Brain pericyte (primary cell): Measurements from ENCODE around the gene ARHGAP24.

Experiments
- DNase-seq: peaks from one replicate; pipeline ENCODE4 v3.0.0-alpha.2; 2012; ENCODE audit warnings: low read depth, low spot score

Gene ARHGAP24

DNA sequence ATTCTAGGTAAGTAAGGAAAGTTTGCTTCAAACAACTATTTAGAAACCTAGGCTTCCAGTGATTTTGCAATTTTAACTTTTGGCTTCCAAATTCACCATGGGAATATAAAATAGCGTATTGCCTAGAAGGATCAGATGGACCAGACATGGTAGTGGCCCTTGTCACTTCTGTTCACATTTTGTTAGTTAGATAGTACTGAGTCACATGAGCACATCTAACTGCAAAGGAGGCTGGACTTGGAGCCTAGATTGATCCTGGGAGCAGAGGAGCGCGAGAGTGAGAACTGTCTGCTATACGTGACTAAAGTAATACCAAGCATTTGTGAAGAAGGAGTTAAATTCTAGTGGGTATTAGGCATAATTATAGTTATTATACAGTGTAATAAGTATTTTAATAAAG, 102.4 kb downstream of the ARHGAP24 start:
- no peak for DNase-seq

DNA sequence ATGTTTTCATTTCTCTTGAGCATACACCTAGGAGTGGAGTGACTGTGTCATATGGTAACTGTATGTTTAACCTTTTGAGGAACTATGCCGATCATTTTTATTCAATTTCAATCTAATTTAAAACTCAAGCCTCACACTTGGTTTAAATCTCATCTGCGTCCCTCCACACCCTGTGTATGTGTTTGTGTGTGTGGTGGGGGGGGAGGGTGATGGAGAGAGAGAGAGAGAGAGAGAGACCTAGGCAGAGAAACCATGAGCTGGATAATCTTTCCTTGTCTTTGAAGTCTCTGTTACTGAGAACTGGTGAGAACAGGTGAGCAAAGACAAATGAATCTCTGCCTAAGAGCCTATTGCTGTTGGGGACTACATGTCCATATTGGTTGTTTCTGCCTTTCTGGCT, 105.0 kb downstream of the ARHGAP24 start:
- DNase-seq: no peak

DNA sequence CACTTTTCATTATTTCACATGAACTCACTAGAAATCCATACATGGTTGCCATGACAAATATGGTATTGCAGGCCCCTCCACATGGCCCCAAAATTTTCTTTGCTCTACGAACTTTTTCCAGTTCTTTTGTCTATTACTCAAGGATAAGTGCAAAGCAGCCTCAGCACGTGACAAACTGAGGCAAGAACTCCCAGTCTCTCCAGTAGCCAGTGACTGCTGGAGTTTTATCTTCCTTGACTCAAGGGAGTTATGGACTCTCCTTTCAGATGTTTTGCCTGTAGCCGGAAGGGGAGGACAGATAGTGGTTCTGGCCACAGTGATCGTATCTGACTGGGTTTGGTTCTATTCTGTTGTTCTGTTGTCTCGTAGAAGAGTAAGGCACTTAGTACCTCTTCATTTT, 105.5 kb downstream of the ARHGAP24 start:
- DNase-seq: no peak

DNA sequence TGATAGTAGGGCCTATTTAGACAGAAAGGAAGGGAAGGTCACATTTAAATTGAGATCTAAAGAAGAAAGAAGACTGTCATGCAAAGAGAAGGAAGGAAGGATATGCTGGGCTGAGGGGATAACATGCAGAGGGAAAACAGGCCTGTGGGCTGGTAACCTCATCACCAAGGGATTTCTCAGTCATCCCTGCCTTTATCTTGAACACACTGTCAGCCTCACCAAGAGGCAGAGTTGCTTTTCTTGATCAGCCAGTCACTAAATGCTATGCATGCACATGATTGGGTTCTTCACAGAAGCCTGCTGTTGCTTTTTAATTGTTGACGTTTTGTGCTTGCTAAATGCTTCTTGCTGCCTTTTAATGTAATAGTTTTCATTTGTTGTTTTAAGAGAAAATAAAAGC, 113.0 kb downstream of the ARHGAP24 start:
- DNase-seq: no peak

DNA sequence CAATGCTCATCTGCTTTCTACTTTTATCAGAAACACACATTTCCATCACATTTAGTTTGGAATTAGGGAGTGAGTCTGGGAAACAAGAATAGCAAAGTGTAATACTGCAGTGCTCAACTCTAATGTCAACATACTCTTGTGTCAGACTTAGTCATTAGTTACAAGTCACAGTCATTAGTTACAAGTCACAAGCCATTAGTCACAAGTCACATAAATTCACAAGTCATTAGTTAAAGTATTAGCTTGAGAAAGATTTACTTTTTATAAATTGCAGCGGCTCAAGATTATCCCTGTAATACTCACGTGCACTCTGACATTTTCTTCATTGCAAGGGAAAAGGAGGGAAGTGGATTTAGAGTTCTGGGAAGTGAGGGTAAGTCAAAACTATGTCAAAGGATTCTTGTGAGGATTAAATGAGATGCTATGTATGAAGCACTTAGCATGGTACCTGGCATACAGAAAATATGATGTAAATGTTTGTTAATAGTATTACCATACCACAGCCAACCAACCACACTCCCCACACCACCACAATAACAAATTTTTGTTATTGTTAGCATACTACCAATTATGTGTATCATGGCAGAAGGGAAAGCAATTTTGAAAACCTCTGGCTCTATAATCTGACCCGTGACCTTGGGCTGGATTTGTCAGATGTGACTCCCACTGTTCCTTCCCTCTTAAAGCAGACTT, 116.6 kb downstream of the ARHGAP24 start:
- DNase-seq: no peak

DNA sequence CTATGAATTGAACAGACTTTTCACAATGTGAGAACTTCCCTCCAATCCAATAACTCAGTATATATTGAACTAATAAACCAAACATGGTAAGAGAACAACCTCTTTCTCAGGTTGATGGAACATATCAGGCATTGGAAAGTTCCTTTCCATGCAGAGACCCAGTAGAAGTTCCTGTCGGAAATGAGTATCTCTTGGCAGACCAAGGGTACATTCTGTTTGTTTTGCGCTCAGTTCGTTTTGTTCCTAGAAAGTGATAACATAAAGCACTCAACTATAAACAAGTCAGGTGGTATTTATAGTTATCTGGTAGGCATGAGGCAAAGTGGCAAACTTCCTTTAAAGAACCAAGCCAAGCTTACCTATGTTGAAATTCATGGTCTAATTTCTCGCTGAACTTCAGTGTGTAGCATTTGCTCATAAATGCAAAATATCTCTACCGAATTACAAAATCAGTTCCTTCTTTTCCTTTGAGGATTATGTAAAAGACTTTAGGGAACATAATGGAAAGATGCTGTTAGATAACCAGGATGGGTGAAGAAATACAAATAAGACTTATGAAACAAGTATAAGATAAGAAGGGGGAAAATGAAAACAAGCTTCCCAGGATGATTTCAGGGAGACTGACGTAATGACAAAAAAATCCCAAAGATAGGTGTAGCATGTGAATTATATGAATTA, 120.3 kb downstream of the ARHGAP24 start:
- DNase-seq: no peak

DNA sequence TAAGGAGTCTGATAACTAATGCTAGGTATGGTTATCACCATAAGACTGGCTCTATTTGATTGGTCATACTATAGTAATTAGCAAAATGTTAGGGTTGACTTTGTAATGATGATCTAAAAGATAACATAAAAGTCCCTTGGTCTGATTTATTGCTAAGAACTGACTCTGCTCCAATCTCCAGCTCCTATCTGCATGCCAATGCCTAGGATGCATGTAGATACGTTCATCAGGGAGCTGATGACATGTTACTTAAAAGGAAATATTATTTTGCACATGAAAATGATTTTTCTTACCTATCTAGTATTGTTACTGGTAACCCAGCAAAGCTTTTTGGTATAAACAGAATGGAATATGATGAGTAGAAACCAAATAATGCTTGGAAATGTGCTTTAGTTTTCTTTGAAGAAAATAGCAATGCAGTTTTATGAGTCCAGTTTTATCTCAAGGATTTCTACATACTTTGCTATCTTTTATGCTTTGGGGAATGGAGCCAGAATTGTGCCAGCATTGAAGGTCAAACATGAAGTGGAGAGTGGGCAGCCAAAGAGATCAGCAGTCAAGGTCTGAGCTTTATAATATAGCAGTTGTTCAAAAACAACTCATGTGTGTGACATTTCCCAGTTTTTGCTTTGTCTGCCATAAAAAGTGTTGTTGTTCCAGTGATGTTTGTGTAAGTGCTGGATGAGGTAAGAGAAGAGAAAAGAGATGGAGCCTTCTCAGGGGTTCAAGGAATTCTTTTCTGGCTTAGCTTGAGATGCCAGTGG, 121.0 kb downstream of the ARHGAP24 start:
- DNase-seq: no peak

DNA sequence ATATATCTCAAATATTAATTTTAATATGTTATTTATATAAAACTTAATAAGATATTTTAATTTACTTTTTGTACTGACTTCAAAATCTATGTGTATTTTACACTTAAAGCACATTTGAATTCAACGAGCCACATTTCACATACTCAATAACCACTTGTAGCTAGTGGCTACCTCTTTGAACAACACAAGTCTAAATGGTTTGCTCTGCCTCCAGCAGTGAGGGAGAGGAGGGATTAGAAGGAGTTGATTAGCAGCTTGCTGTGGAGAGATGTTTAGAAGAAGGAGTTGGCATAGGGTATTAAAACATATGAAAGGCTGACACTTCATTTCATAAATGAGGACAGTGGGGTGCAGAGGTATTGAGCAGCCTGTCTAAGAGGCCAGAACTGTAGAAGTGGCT, 124.0 kb downstream of the ARHGAP24 start:
- no peak for DNase-seq

DNA sequence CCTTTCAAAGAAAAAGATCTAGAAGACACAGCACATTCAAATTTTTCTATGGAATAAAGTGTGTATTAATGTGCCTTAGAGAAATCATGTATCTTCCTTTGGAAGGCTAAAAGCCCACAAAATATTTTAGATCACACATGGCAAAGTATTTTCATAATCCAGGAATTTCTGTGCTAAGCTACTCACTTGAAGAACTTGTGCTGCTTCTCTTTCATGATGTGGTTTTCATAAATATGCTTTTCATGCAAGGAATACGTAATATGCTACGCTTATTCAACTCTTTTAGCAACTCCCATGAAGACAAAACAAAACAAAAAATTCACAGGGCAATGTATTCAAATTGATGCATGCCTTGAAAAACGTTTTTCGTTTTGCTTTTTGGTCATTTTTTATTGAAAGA, 125.6 kb downstream of the ARHGAP24 start:
- no peak for DNase-seq

DNA sequence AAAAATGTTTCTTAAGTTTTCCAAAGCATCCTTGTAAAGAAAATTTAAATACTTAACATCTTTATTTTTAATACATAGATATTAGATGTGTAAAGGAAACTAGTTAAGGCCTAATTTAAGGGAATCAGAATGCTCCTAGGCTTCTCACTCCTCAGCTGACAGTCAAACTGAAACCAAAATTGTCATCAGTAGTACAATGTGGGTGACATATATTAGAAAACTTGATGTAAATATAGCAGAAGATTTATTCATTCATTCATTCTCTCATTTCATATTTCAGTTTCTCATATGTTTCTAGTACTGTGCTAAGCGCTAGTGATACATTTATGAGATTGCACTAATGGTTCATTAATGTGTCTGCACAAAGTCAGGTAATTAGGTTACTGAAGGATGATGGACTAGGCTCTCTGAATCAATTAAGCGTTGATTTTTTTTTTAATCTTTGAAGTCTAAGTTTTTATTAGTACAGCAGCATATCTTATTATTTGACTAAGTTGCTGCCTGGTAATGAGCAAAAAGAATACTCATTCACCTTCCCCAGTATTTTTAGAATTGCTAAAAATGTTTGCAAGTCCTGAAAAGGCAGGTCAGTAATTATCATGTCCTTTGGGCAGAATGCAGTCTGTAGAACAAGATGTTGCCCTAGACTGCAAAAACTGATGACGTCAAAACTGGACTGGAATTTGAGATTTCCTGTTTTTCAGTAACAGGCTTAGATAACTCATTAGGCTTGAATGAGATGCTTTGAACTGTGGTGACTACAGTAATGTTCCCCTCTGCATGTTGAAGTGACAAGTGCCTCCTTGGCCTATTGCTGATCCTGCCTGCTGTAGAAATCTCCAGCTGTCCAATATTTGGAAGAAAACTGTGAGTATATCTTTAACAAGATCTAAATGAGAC, 128.7 kb downstream of the ARHGAP24 start:
- DNase-seq: no peak

DNA sequence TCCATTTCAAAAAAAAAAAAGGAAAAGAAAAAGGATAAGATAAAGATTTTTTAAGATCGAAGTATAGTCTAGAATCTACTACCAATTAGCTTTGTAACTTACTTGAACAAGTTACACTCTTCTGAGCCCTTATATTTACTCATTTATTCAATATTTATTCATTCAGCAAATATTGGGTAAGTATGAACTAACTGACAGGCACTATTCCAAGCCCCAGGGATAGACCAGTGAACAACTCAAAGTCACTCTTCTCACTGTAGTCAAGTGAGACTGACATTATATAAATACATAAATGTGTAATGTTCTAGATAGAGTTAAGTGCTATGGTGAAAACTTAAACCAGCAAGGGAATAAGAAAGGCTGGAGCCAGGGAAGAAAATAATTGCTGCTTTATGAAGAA, 131.6 kb downstream of the ARHGAP24 start:
- no peak for DNase-seq

DNA sequence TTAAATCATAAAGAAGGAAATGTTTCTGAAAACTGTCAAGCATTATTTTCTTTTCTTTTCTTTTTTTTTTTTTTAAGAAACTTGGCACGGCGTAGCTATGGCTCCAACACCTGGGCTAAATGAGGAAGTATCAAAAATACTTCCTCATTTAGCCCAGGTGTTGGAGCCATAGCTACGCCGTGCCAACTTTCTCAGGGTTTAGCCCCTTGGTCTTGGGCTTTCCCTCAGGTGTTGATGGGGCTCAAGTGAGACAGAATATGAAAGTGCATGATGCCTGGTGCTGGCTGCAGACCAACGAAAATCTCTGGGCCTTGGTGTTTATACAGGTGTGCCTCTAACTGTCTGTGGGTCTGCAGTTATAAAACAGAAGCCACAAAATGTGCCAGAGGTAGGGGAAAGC, 132.7 kb downstream of the ARHGAP24 start:
- no peak for DNase-seq

DNA sequence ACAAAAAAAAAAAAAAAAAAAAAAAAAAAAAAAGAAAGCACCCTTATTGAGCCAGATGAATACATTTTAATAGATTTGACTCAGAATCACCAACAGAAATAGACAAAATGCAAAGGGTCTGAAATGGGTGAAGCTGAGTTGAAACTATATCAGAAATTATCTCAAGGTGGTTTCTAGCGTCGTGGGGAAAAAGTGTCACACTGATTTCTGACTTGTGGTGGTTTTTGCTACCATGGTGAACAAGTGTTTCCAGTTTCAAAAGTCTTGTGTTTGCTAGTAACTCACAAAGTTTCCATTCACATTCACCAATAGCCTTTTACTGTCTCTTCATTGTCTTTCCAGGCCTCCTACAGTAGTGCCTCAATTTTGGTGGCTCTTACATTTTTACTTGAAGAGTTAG, 135.5 kb downstream of the ARHGAP24 start:
- DNase-seq: no peak

DNA sequence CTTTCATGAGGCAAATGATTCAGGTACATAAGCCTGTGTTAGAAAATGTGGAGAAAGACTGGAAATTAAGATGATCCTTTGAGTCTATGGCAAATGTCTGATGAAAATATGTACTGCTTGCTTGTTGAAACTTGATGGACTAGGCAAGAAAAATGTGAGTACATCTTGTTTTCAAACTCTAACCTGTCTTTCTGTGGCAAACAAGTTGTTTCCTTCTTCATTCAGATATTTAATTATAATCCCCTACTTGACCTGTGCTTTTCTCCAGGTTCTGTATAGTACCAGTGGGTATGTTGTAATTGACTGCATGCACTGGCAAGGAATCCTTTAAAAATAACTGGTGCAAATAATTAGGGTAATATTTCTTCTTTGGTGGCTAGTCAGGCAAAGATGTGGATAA, 136.7 kb downstream of the ARHGAP24 start:
- no peak for DNase-seq

DNA sequence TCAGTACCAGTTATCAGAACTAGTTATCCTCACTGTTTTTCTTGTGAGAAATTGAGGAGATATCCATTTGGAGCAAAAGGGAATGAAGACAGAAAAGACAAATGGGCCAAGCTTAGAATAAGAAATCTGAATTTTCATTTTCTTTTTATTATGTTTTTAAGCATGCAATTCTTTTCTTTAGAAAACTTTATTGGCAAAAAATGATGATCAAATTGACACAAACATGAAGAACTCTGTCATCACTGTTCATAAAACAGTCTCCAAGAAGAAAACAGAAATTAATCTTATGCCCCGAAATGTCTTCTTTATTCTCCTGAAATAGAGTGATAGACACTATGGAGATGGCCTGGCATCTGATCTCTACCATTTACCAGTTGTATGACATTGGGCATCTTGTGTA, 139.0 kb downstream of the ARHGAP24 start:
- no peak for DNase-seq

DNA sequence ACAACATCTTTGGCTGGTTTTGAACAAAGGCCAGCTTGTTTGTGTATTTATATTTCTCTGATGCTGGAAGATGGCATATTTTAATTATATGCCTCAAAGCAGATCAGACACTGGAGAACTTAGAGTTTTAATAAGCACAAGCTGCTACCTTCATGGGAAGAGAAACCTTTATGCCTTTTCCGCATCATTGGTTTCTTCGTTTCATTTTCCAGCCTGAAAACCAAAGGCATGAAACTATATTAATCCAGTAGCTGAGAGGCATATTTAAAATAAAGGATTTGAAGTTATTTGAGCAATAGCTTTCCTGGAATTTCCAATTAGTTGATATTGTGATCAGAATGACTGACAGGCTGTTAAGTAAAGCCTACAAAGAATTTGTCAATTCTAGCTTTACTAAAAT, 141.0 kb downstream of the ARHGAP24 start:
- no peak for DNase-seq

DNA sequence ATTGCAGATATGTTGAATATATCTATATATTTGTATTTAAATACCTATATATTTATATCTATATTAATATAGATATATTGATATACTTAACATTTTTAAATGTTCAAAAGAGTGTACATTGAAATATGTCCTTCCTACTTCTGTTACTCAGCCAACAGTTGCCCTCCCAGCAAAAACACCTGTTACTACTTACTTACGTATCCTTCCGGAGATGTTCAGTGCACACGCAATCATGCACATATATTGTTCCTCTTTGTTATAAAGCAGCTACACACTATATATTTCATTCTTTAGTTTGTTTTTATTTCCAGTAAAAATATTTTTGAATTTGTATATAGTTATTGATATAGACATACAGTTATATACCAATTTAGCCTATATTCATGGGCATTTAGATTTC, 142.3 kb downstream of the ARHGAP24 start:
- no peak for DNase-seq

DNA sequence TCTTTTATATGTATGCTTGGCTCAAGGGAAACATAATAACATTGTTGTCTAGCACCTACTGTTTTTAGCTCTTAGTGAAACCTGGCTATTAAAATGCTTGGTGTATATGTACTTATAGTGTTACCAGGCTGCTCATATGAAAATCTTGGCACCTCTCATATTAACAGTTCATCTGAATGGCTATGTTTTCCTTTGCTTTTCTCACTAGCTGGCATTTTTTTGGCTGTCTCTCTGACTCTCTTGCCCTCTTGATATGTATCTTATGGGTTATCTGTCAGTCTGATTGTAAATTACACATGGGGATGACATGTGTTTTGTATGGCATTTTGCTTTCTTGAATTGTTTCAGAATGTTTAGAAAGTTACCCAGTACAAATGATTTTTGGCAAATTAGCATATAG, 158.0 kb downstream of the ARHGAP24 start:
- no peak for DNase-seq

DNA sequence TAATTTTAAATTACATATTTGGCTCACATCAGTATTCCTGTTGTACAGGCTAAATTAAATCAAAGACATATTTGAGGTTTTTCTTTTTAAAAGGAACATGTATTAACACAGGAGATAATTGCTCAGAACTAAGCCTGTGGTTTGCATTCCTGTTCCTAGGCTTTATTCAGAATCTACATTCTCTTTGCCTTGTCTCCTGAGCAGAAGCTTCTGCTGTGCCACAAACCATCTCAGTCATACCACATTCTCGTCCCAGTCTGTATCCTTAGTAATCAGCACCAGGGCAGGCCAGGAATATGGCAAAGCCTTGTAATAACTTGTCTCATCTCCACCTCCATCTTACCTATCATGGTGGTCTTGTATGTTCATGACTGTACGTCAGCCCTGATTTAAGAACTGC, 162.8 kb downstream of the ARHGAP24 start:
- no peak for DNase-seq

DNA sequence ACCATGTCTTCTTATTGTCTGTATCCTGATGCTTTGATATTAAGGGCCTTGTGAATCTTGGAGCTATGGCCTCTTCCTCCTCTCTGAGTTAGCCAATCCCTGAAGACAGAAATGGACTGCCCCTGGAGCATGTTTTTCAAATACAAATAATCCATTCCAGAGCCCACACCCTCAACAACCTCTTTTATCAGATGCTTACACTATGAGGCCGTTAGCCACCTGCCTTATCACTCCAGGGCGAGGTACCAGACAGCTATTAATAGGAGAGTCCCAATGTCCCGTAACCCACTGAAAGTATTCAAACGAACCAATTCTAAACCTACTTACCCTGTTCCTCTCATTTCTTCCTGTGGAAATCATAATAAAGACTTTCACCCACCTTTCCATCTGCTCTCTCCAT, 165.0 kb downstream of the ARHGAP24 start:
- no peak for DNase-seq

DNA sequence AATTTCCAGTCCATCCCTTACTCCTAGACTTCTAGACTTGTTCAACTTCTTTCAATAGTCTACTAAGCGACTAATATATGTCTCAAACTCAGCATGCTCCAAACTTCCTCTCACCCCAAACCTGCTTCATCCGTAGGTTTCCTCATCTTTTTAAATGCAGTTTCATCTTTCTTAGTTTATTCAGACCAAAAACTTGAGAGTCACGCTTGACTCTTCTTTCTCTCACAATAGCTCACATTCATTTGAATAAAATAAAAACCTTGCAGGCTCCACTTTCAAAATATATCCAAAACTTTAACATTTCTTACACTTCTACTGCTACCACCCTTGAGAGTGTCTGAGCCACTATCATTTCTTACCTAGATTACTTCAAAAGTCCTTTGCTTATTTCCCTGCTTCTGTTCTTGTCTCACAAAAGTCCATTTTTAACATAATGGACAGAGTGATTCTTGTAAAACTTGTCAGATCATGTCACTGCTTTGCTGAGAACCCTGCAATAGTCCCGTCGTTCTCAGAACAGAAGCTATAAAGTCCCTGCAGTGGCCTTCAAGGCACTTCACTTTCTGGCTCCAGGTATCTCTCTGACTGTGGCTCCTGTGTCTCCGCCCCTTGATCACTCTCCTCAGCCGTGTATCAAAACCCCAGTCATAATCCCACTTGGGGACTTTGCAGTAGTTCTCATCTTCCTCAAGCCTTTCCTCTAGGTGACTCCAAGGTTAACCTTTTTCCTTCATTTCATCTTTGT, 167.6 kb downstream of the ARHGAP24 start:
- no peak for DNase-seq
